Suprapubic skin (tissue), 4 donors: ENCODE results near the gene C9orf72. TPM values are rescaled to one million over a fixed set of nuclear protein-coding genes. Genes with fewer than 3 reads are reported as not detected.
A peak's percentile ranks its signal among the peaks of the same experiment; 100 is the strongest.
"Not testable (repeated sequence)": the region's sequence is repeated elsewhere in the genome, so short reads cannot be mapped to it uniquely, and the experiment has no call there.

Experiments
- DNase-seq, 2 donors: peaks; one replicate each; pipeline ENCODE4 v3.0.0-alpha.2; 2019; ENCODE audit warnings: low spot score in 2 of 2
- H3K27ac ChIP-seq: fragments of 200-600 bp; sonication (generic); one replicate; pipeline ENCODE4 v1.5.1; 2019
- H3K27me3 ChIP-seq: fragments of 200-600 bp; sonication (generic); one replicate; pipeline ENCODE4 v1.5.1; 2019
- H3K36me3 ChIP-seq: fragments of 200-600 bp; sonication (generic); one replicate; pipeline ENCODE4 v1.5.1; 2019
- H3K4me1 ChIP-seq: fragments of 200-600 bp; sonication (generic); one replicate; pipeline ENCODE4 v1.5.1; 2019
- H3K4me3 ChIP-seq: fragments of 200-600 bp; sonication (generic); one replicate; pipeline ENCODE4 v1.5.1; 2019; ENCODE audit warnings: mild to moderate bottlenecking
- H3K9me3 ChIP-seq: fragments of 200-600 bp; sonication (generic); one replicate; pipeline ENCODE4 v1.5.1; 2019
- CTCF ChIP-seq, 2 donors: fragments of 200-600 bp in 1 of 2; fragments of 450-650 bp in 1 of 2; sonication (generic) in 1 of 2; IDR thresholded peaks; one replicate each; pipeline ENCODE4 v1.5.1; 2016 to 2019; ENCODE audit warnings: antibody characterized with exemption in 2 of 2, mild to moderate bottlenecking in 1 of 2, moderate library complexity in 1 of 2
- EP300 ChIP-seq: sonication (generic); formaldehyde crosslinking; IDR thresholded peaks from one replicate; pipeline ENCODE4 v1.6.1; 2017; ENCODE audit warnings: antibody characterized with exemption
- POLR2A ChIP-seq, 2 donors: fragments of 450-650 bp; IDR thresholded peaks; one replicate each; pipeline ENCODE4 v1.6.1; 2017; ENCODE audit warnings: antibody characterized with exemption in 2 of 2, mild to moderate bottlenecking in 2 of 2, moderate library complexity in 2 of 2
- POLR2AphosphoS5 ChIP-seq, 3 donors: sonication (generic); formaldehyde crosslinking; IDR thresholded peaks; one replicate each; pipeline ENCODE4 v1.6.1; 2017; ENCODE audit warnings: antibody characterized with exemption in 3 of 3
- WGBS: methylation state at CpG from one replicate; pipeline ENCODE4 v1.1.5; 2018; 5-methylcytosine and 5-hydroxymethylcytosine counted together
- total RNA-seq, 4 donors: library from RNA; depleted of rRNA; stranded (reverse); fragments of >200 nt; gene quantifications; one replicate each; pipeline ENCODE4 v1.1.0, GENCODE V29; 2016

The C9orf72 gene
- total RNA-seq, result 10 to 100 TPM; 12.2 to 48.3 (median 14.5) TPM

GRCh38 chr9:27572918-27573633 lies at the start of gene C9orf72:
C9orf72 (minus strand) TSS chr9:27573481; CDS start chr9:27567120, 6,361 bp downstream.
- no peak for TF ChIP-seq CTCF (IDR thresholded peaks at IDR 0.05)
- TF ChIP-seq POLR2AphosphoS5 (IDR thresholded peaks at IDR 0.05), result peak in 1 of 3 donors; percentile 5
- peak; percentile 49 to 70 for TF ChIP-seq POLR2A (IDR thresholded peaks at IDR 0.05)
- TF ChIP-seq EP300, result no peak

GRCh38 chr9:27622693-27623340 lies 49.5 kb upstream of the C9orf72 start:
- H3K4me3 ChIP-seq, result no peak overlapping the region
- TF ChIP-seq POLR2AphosphoS5 (IDR thresholded peaks at IDR 0.05) (no peak), POLR2A (IDR thresholded peaks at IDR 0.05) (no peak), CTCF (IDR thresholded peaks at IDR 0.05) (no peak), EP300 (no peak)
- WGBS, result 54% methylated on average over 5 of the region's 5 CpGs
- no peaks in the 10 kb centered on the region for H3K36me3 ChIP-seq
- no peaks in the 10 kb centered on the region for H3K9me3 ChIP-seq
- H3K4me1 ChIP-seq, result no peaks in the 10 kb centered on the region
- DNase-seq, result no peak
- no peaks in the 10 kb centered on the region for H3K27me3 ChIP-seq
- no peak overlapping the region for H3K27ac ChIP-seq

More at GRCh38 chr9:27572918-27573633, at the start of gene C9orf72:
- H3K36me3 ChIP-seq, result no peaks in the 10 kb centered on the region
- peak within 1 kb of the TSS; percentile 89 for H3K4me3 ChIP-seq
- H3K27ac ChIP-seq, result peak within 1 kb of the TSS; percentile 99
- under 1% methylated on average over 38 of the region's 72 CpGs for WGBS
- peaks cover 28% of the 10 kb centered on the region for H3K4me1 ChIP-seq
- peak; percentile 85 to 89 for DNase-seq
- no peaks in the 10 kb centered on the region for H3K27me3 ChIP-seq
- H3K9me3 ChIP-seq, result peaks cover 2% of the 10 kb centered on the region

GRCh38 chr9:27619743-27620142 lies 46.5 kb upstream of the C9orf72 start:
- H3K36me3 ChIP-seq, result no peaks in the 10 kb centered on the region
- H3K27me3 ChIP-seq, result no peaks in the 10 kb centered on the region
- no peaks in the 10 kb centered on the region for H3K4me1 ChIP-seq
- WGBS, result 73% methylated on average over 6 of the region's 6 CpGs
- no peak overlapping the region for H3K4me3 ChIP-seq
- DNase-seq, result no peak
- H3K27ac ChIP-seq, result no peak overlapping the region
- H3K9me3 ChIP-seq, result no peaks in the 10 kb centered on the region
- TF ChIP-seq POLR2AphosphoS5 (IDR thresholded peaks at IDR 0.05), result no peak
- no peak for TF ChIP-seq CTCF (IDR thresholded peaks at IDR 0.05)
- no peak for TF ChIP-seq EP300
- TF ChIP-seq POLR2A (IDR thresholded peaks at IDR 0.05), result no peak

GRCh38 chr9:27618066-27618465 lies 44.8 kb upstream of the C9orf72 start:
- no peaks in the 10 kb centered on the region for H3K36me3 ChIP-seq
- H3K9me3 ChIP-seq, result no peaks in the 10 kb centered on the region
- TF ChIP-seq POLR2A (IDR thresholded peaks at IDR 0.05) (no peak), EP300 (no peak), CTCF (IDR thresholded peaks at IDR 0.05) (no peak), POLR2AphosphoS5 (IDR thresholded peaks at IDR 0.05) (no peak)
- no peak for DNase-seq
- 71% methylated on average over 4 of the region's 4 CpGs for WGBS
- H3K27ac ChIP-seq, result no peak overlapping the region
- no peak overlapping the region for H3K4me3 ChIP-seq
- no peaks in the 10 kb centered on the region for H3K4me1 ChIP-seq
- H3K27me3 ChIP-seq, result no peaks in the 10 kb centered on the region

GRCh38 chr9:27614551-27614950 lies 41.3 kb upstream of the C9orf72 start:
- Histone ChIP-seq H3K27ac (no peak overlapping the region), H3K4me3 (no peak overlapping the region), H3K27me3 (peaks cover 8% of the 10 kb centered on the region), H3K9me3 (no peaks in the 10 kb centered on the region), H3K36me3 (no peaks in the 10 kb centered on the region), H3K4me1 (no peaks in the 10 kb centered on the region)
- TF ChIP-seq EP300, result no peak
- no peak for TF ChIP-seq POLR2A (IDR thresholded peaks at IDR 0.05)
- TF ChIP-seq POLR2AphosphoS5 (IDR thresholded peaks at IDR 0.05), result no peak
- TF ChIP-seq CTCF (IDR thresholded peaks at IDR 0.05), result no peak
- 96% methylated on average over 4 of the region's 11 CpGs for WGBS
- DNase-seq, result no peak

GRCh38 chr9:27612036-27612435 lies 38.8 kb upstream of the C9orf72 start:
- not testable (repeated sequence) for H3K4me1 ChIP-seq, H3K27ac ChIP-seq, H3K36me3 ChIP-seq, H3K4me3 ChIP-seq, DNase-seq, H3K9me3 ChIP-seq, H3K27me3 ChIP-seq
- WGBS, result 86% methylated on average over 4 of the region's 4 CpGs
